IMR-90 (cell line): Measurements from ENCODE around the gene NAXE. TPM values are rescaled to one million over a fixed set of nuclear protein-coding genes. Genes with fewer than 3 reads are reported as not detected.

ENCODE experiments used
- ATAC-seq: fragments of 200-7000 bp; cut with Tn5 transposase; 2 replicates; pipeline ENCODE4 v1.9.1; 2020; ENCODE audit warnings: low read depth, mild to moderate bottlenecking, moderate library complexity
- BruUV-seq: library from RNA; stranded (reverse); fragments of 400-500 nt; replicated peaks from 2 replicates; lab custom pipeline; 2021; lab: Mats Ljungman, UMichigan
- CTCF ChIA-PET: fragments of 300-600 bp; formaldehyde crosslinking; extraction: SDS; loops from one replicate; lab custom pipeline; 2021; ENCODE audit warnings: antibody characterized with exemption; lab: Yijun Ruan, JAX
- POLR2A ChIA-PET: fragments of 300-600 bp; sonication (Branson Sonifier 250); formaldehyde crosslinking; loops from one replicate; lab custom pipeline; 2022; ENCODE audit warnings: antibody characterized with exemption; ENCODE audit not compliant: unreplicated experiment; lab: Charles Lee
- DNase-seq: peaks from one replicate; pipeline ENCODE4 v3.0.0; 2013
- H2AFZ ChIP-seq: replicated peaks from 2 replicates; pipeline ENCODE3; 2013; ENCODE audit warnings: low read length, mild to moderate bottlenecking; ENCODE audit not compliant: poor library complexity
- H2AK5ac ChIP-seq: 2 replicates; pipeline ENCODE4 v1.6.1; 2013; ENCODE audit warnings: low read depth, low read length, inconsistent platforms
- H2AK9ac ChIP-seq: replicated peaks from 2 replicates; pipeline ENCODE3; 2013; ENCODE audit warnings: mild to moderate bottlenecking, low read depth, low read length, moderate library complexity; ENCODE audit not compliant: poor library complexity
- H2BK120ac ChIP-seq: 2 replicates; pipeline ENCODE4 v1.6.1; 2013; ENCODE audit warnings: low read depth, low read length, inconsistent platforms
- H2BK15ac ChIP-seq: 3 replicates; pipeline ENCODE4 v1.6.1; 2013; ENCODE audit warnings: low read depth, low read length, inconsistent platforms
- H2BK20ac ChIP-seq: 2 replicates; pipeline ENCODE4 v1.6.1; 2013; ENCODE audit warnings: low read depth, mild to moderate bottlenecking, inconsistent platforms, low read length, moderate library complexity
- H2BK5ac ChIP-seq: 2 replicates; pipeline ENCODE4 v1.6.1; 2013; ENCODE audit warnings: mild to moderate bottlenecking, low read depth, low read length, inconsistent platforms; ENCODE audit not compliant: poor library complexity, severe bottlenecking
- H3K14ac ChIP-seq: replicated peaks from 2 replicates; pipeline ENCODE4 v1.6.1; 2013; ENCODE audit warnings: low read depth, low read length, inconsistent platforms
- H3K18ac ChIP-seq: 2 replicates; pipeline ENCODE4 v1.6.1; 2013; ENCODE audit warnings: low read depth, low read length, control low read depth
- H3K23ac ChIP-seq: 2 replicates; pipeline ENCODE4 v1.6.1; 2013; ENCODE audit warnings: low read depth, low read length, inconsistent platforms
- H3K27ac ChIP-seq: 2 replicates; pipeline ENCODE4 v1.5.1; 2013; ENCODE audit warnings: mild to moderate bottlenecking, control low read depth, low read length; ENCODE audit not compliant: insufficient read depth
- H3K27me3 ChIP-seq: 2 replicates; pipeline ENCODE4 v1.6.1; 2013; ENCODE audit warnings: low read length; ENCODE audit not compliant: control insufficient read depth, insufficient read depth
- H3K36me3 ChIP-seq: 2 replicates; pipeline ENCODE4 v1.6.1; 2013; ENCODE audit warnings: low read length, mixed read lengths; ENCODE audit not compliant: control insufficient read depth, insufficient read depth
- H3K4ac ChIP-seq: 2 replicates; pipeline ENCODE4 v1.6.1; 2013; ENCODE audit warnings: low read depth, low read length, inconsistent platforms
- H3K4me1 ChIP-seq: 2 replicates; pipeline ENCODE4 v1.6.1; 2013; ENCODE audit warnings: low read length, mixed read lengths; ENCODE audit not compliant: control insufficient read depth, insufficient read depth
- H3K4me2 ChIP-seq: 2 replicates; pipeline ENCODE4 v1.6.1; 2013; ENCODE audit warnings: low read depth, mild to moderate bottlenecking, control low read depth, low read length, moderate library complexity
- H3K4me3 ChIP-seq: 2 replicates; pipeline ENCODE4 v1.5.1; 2013; ENCODE audit warnings: low read depth, mild to moderate bottlenecking, control low read depth, low read length, moderate library complexity; ENCODE audit not compliant: insufficient read depth
- H3K56ac ChIP-seq: 2 replicates; pipeline ENCODE4 v1.6.1; 2013; ENCODE audit warnings: low read length, inconsistent platforms; ENCODE audit not compliant: insufficient read depth; ENCODE audit errors: extremely low read depth
- H3K79me1 ChIP-seq, 2 experiments: 2 replicates each; pipeline ENCODE4 v1.6.1; 2013; ENCODE audit warnings: low read length in 2 of 2, inconsistent platforms in 1 of 2, low read depth in 1 of 2
- H3K9ac ChIP-seq: 2 replicates; pipeline ENCODE4 v1.6.1; 2013; ENCODE audit warnings: low read depth, low read length, control low read depth
- H3K9me1 ChIP-seq: 2 replicates; pipeline ENCODE4 v1.6.1; 2013; ENCODE audit warnings: low read length, inconsistent platforms; ENCODE audit not compliant: insufficient read depth
- H3K9me3 ChIP-seq: 2 replicates; pipeline ENCODE4 v1.6.1; 2013; ENCODE audit warnings: low read length; ENCODE audit not compliant: control insufficient read depth, insufficient read depth
- H4K20me1 ChIP-seq: 2 replicates; pipeline ENCODE4 v1.6.1; 2013; ENCODE audit warnings: low read length, inconsistent platforms; ENCODE audit not compliant: insufficient read depth
- H4K5ac ChIP-seq: 2 replicates; pipeline ENCODE4 v1.6.1; 2013; ENCODE audit warnings: mild to moderate bottlenecking, low read depth, low read length, control low read depth
- H4K8ac ChIP-seq, 2 experiments: 2 replicates each; pipeline ENCODE4 v1.6.1; 2013; ENCODE audit warnings: low read depth in 2 of 2, low read length in 2 of 2, control low read depth in 1 of 2, inconsistent platforms in 1 of 2
- H4K91ac ChIP-seq: 2 replicates; pipeline ENCODE4 v1.6.1; 2013; ENCODE audit warnings: low read depth, low read length, inconsistent platforms; ENCODE audit not compliant: insufficient read depth
- BHLHE40 ChIP-seq: fragments of 150-350 bp; IDR thresholded peaks from 2 replicates; pipeline ENCODE4 v1.6.1; 2016; ENCODE audit warnings: mild to moderate bottlenecking, low read depth, low read length
- CEBPB ChIP-seq: IDR thresholded peaks from 2 replicates; pipeline ENCODE4 v1.6.1; 2012; ENCODE audit warnings: low read depth, low read length, improper control_type of control experiment
- CHD1 ChIP-seq: IDR thresholded peaks from 2 replicates; pipeline ENCODE4 v1.6.1; 2012; ENCODE audit warnings: low read depth, low read length, improper control_type of control experiment
- ELK1 ChIP-seq: fragments of 150-350 bp; IDR thresholded peaks from 2 replicates; pipeline ENCODE4 v1.6.1; 2016; ENCODE audit warnings: low read depth, mild to moderate bottlenecking, low read length, moderate library complexity, borderline replicate concordance
- FOS ChIP-seq: fragments of 150-350 bp; IDR thresholded peaks from 2 replicates; pipeline ENCODE4 v1.6.1; 2016; ENCODE audit warnings: low read depth, low read length
- MAFK ChIP-seq: IDR thresholded peaks from 2 replicates; pipeline ENCODE4 v1.6.1; 2012; ENCODE audit warnings: low read depth, low read length, improper control_type of control experiment
- MAZ ChIP-seq: IDR thresholded peaks from 2 replicates; pipeline ENCODE4 v1.6.1; 2012; ENCODE audit warnings: low read depth, mild to moderate bottlenecking, low read length, improper control_type of control experiment, moderate library complexity, borderline replicate concordance
- MXI1 ChIP-seq: IDR thresholded peaks from 2 replicates; pipeline ENCODE4 v1.6.1; 2012; ENCODE audit warnings: low read depth, mild to moderate bottlenecking, low read length, moderate library complexity, borderline replicate concordance
- NFE2L2 ChIP-seq: fragments of 150-350 bp; IDR thresholded peaks from 2 replicates; pipeline ENCODE4 v1.6.1; 2016; ENCODE audit warnings: low read depth, mild to moderate bottlenecking, low read length
- POLR2A ChIP-seq: IDR thresholded peaks from 2 replicates; pipeline ENCODE4 v1.6.1; 2012; ENCODE audit warnings: mild to moderate bottlenecking, low read depth, low read length
- RAD21 ChIP-seq: IDR thresholded peaks from 2 replicates; pipeline ENCODE4 v1.6.1; 2012; ENCODE audit warnings: low read length, improper control_type of control experiment
- RCOR1 ChIP-seq: IDR thresholded peaks from 2 replicates; pipeline ENCODE4 v1.6.1; 2012; ENCODE audit warnings: mild to moderate bottlenecking, low read length, improper control_type of control experiment; ENCODE audit not compliant: insufficient replicate concordance
- RFX5 ChIP-seq: IDR thresholded peaks from 2 replicates; pipeline ENCODE4 v1.8.0; 2012; ENCODE audit warnings: low read depth, mild to moderate bottlenecking, low read length, moderate library complexity
- SMC3 ChIP-seq: fragments of 150-350 bp; IDR thresholded peaks from 2 replicates; pipeline ENCODE4 v1.6.1; 2016; ENCODE audit warnings: low read depth, mild to moderate bottlenecking, antibody characterized with exemption, low read length, moderate library complexity
- WGBS, 2 experiments: methylation state at CpG; one replicate each; pipeline versions ENCODE4 v1.1.5 to v1.1.7; 2013; ENCODE audit warnings: missing lambda C conversion rate in 2 of 2; ENCODE audit not compliant: insufficient read length in 1 of 2; ENCODE audit errors: extremely low coverage in 2 of 2; 5-methylcytosine and 5-hydroxymethylcytosine counted together
- dilution Hi-C: fragments of 300-500 bp; cut with HindIII; formaldehyde crosslinking; loops from one replicate; pipeline ENCODE4 v1.14.3; 2018; ENCODE audit warnings: low sequenced_read_pairs; ENCODE audit not compliant: unreplicated experiment
- in situ Hi-C: fragments of 300-500 bp; cut with MboI; formaldehyde crosslinking; loops from 3 replicates; pipeline ENCODE4 v1.14.3; 2019; ENCODE audit warnings: low sequenced_read_pairs, inconsistent platforms, mixed read lengths
- intact Hi-C: fragments of 100-400 bp; cut with micrococcal nuclease; formaldehyde crosslinking; loops from 2 replicates; pipeline ENCODE4 v1.10.0; 2022
- polyA plus RNA-seq, 3 experiments: library from polyadenylated mRNA; depleted of rRNA; stranded (reverse); fragments of >200 nt; gene quantifications; 2 replicates each; pipeline ENCODE4 v1.2.3, GENCODE V29; 2012; ENCODE audit warnings: low replicate concordance in 1 of 3
- total RNA-seq: library from RNA; depleted of rRNA; stranded (reverse); fragments of >200 nt; gene quantifications from 2 replicates; pipeline ENCODE4 v1.2.3, GENCODE V29; 2012
- TF ChIP-seq, protein P1 (sequence below): conservative IDR thresholded peaks from 2 replicates; pipeline ENCODE4 v1.5.1; 2012; ENCODE audit warnings: mild to moderate bottlenecking, low read depth, low read length, improper control_type of control experiment
- TF ChIP-seq, protein P2 (sequence below): fragments of 150-350 bp; IDR thresholded peaks from 2 replicates; pipeline ENCODE4 v1.6.1; 2017; ENCODE audit warnings: mild to moderate bottlenecking, antibody characterized with exemption, low read length, low read depth

The NAXE gene
- total and polyA plus RNA-seq, 2 of the 4 experiments (the other 2 are of a cell fraction): 61.0 to 74.2 TPM

DNA sequence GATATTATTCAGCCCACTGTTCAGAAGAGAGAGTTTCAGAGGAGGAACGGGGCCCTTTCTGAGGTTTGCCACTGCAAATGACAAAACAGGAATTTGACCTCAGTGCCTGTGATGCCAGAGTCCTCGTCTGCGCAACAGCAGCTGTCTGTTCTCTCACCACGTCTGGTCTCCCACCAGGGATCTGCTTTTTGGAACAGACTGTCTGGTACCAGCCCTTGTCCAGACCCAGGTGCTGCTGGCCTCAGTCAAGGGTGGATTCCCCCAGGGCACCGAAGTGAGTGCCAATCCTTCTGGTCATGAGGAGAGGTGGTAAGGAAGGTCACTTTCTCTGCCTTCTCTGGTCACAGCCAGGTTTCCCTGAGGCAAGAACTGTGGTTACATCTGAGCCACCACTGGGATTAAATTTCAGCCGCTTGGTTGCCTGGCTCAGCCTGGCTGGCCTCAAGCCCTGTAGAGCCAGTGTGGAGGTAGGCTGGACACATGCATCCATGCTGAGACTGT, 48.1 kb downstream of the NAXE start:
- no peak overlapping the region for H2BK120ac ChIP-seq
- TF ChIP-seq MXI1 (no peak), SMC3 (no peak), BHLHE40 (no peak), RCOR1 (no peak), FOS (no peak), POLR2A (no peak), ELK1 (no peak), CHD1 (no peak), RAD21 (no peak), NFE2L2 (no peak), MAFK (no peak), RFX5 (no peak), MAZ (no peak), CEBPB (no peak)
- TF ChIP-seq, protein P1, sequence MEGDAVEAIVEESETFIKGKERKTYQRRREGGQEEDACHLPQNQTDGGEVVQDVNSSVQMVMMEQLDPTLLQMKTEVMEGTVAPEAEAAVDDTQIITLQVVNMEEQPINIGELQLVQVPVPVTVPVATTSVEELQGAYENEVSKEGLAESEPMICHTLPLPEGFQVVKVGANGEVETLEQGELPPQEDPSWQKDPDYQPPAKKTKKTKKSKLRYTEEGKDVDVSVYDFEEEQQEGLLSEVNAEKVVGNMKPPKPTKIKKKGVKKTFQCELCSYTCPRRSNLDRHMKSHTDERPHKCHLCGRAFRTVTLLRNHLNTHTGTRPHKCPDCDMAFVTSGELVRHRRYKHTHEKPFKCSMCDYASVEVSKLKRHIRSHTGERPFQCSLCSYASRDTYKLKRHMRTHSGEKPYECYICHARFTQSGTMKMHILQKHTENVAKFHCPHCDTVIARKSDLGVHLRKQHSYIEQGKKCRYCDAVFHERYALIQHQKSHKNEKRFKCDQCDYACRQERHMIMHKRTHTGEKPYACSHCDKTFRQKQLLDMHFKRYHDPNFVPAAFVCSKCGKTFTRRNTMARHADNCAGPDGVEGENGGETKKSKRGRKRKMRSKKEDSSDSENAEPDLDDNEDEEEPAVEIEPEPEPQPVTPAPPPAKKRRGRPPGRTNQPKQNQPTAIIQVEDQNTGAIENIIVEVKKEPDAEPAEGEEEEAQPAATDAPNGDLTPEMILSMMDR: no peak
- TF ChIP-seq, protein P2, sequence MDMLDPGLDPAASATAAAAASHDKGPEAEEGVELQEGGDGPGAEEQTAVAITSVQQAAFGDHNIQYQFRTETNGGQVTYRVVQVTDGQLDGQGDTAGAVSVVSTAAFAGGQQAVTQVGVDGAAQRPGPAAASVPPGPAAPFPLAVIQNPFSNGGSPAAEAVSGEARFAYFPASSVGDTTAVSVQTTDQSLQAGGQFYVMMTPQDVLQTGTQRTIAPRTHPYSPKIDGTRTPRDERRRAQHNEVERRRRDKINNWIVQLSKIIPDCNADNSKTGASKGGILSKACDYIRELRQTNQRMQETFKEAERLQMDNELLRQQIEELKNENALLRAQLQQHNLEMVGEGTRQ: no peak
- no peak overlapping the region for H3K14ac ChIP-seq
- WGBS, 2 experiments: 32% methylated on average over 3 of the region's 6 CpGs; no CpG with 5 or more reads in 1 of the 2 experiments
- ChIA-PET CTCF (interaction anchor here (0.6 kb wide), 1 partner anchor 38 kb away, joined by 3 read pairs; the partner anchor contains the start of gene NES), POLR2A (no interaction called here)
- no peak overlapping the region for H2BK20ac ChIP-seq
- no peaks in the 10 kb centered on the region; the same call in 1 of the 2 replicates for H3K4me1 ChIP-seq
- 0 out of 2 replicates have a peak, but pooled peaks cover 1% of the 10 kb centered on the region for H3K9me3 ChIP-seq
- no peak overlapping the region for H4K8ac ChIP-seq
- ATAC-seq (no peak), DNase-seq (no peak)
- H3K27me3 ChIP-seq: peaks cover 87% of the 10 kb centered on the region
- dilution Hi-C loops: no loop called here
- no peak overlapping the region for H3K4me3 ChIP-seq
- H2BK15ac ChIP-seq: no peak overlapping the region
- no peak overlapping the region for H3K27ac ChIP-seq
- BruUV-seq: no TSS peak
- no peak overlapping the region for H3K23ac ChIP-seq
- no peak overlapping the region for H3K18ac ChIP-seq
- H4K5ac ChIP-seq: no peak overlapping the region
- no peaks in the 10 kb centered on the region for H3K9me1 ChIP-seq
- no peak overlapping the region for H2AK9ac ChIP-seq
- H2AK5ac ChIP-seq: no peak overlapping the region
- H2AFZ ChIP-seq: no peak overlapping the region
- no peak overlapping the region for H3K4me2 ChIP-seq
- H3K36me3 ChIP-seq: no peaks in the 10 kb centered on the region
- H2BK5ac ChIP-seq: no peak overlapping the region
- no peak overlapping the region for H3K4ac ChIP-seq
- no peak overlapping the region for H3K9ac ChIP-seq
- in situ Hi-C loops: no loop called here
- intact Hi-C loops: no loop called here
- no peak overlapping the region for H4K91ac ChIP-seq
- H4K20me1 ChIP-seq: peaks cover 11% of the 10 kb centered on the region; the same call in 1 of the 2 replicates
- no peaks in the 10 kb centered on the region for H3K79me1 ChIP-seq
- no peak overlapping the region for H3K56ac ChIP-seq
